ENCODE data around the gene SMIM24. TPM values are rescaled to one million over a fixed set of nuclear protein-coding genes. Genes with fewer than 3 reads are reported as not detected.

Gene SMIM24
- polyA plus RNA-seq, 1 donor from 2014 or later, result not detected

DNA sequence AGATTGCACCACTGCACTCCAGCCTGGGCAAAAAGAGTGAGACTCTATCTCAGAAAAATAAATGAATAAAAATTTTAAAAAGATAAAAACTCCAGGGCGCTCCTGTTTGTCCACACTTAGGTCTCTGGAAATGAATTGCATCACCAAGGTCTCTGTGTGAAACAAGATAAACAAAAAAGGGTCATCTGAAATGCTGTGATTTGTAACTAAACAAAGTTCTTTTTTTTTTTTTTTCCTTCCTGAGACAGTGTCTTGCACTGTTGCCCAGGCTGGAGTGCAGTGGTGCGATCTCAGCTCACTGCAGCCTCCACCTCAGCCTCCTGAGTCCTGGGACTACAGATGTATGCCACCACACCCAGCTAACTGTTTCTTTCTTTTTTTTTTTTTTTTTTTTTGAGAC is 37.3 kb upstream of the SMIM24 start:
- Histone ChIP-seq H3K36me3 (ENCODE audit: insufficient read depth, low read length) (no peaks in the 10 kb centered on the region), H3K9me3 (ENCODE audit: low read length) (no peaks in the 10 kb centered on the region), H3K9ac (ENCODE audit: low read length) (no peak overlapping the region), H3K9me2 (ENCODE audit: insufficient read depth, low read length) (no peaks in the 10 kb centered on the region), H3K4me3 (ENCODE audit: low read length) (no peak overlapping the region), H3F3A (ENCODE audit: insufficient read depth, low read length, poor library complexity, severe bottlenecking) (no peaks in the 10 kb centered on the region), H2AFZ (ENCODE audit: low read depth, low read length) (no peak overlapping the region), H3K4me2 (ENCODE audit: low read length) (no peak overlapping the region), H4K20me1 (ENCODE audit: insufficient read depth) (peaks cover 13% of the 10 kb centered on the region), H3K27me3 (ENCODE audit: insufficient read depth, low read depth, low read length) (no peaks in the 10 kb centered on the region), H3K27ac (ENCODE audit: low read length) (no peak overlapping the region), H3K79me2 (replicated peaks; ENCODE audit: insufficient read depth, low read length) (peaks cover 37% of the 10 kb centered on the region)
- TF ChIP-seq EZH2 (IDR thresholded peaks at IDR 0.05; ENCODE audit: borderline replicate concordance, insufficient read depth, low read length, poor library complexity, severe bottlenecking), result no peak
- TF ChIP-seq SMC3 (conservative IDR thresholded peaks at IDR 0.05; ENCODE audit: poor library complexity), result no peak

- Histone ChIP-seq H3F3A (ENCODE audit: insufficient read depth, low read length, poor library complexity, severe bottlenecking) (no peaks in the 10 kb centered on the region), H3K27ac (ENCODE audit: low read length) (no peak overlapping the region), H3K36me3 (ENCODE audit: insufficient read depth, low read length) (no peaks in the 10 kb centered on the region), H3K9me2 (ENCODE audit: insufficient read depth, low read length) (no peaks in the 10 kb centered on the region), H2AFZ (ENCODE audit: low read depth, low read length) (no peak overlapping the region), H3K27me3 (ENCODE audit: insufficient read depth, low read depth, low read length) (no peaks in the 10 kb centered on the region), H3K9me3 (ENCODE audit: low read length) (no peaks in the 10 kb centered on the region), H3K9ac (ENCODE audit: low read length) (no peak overlapping the region), H3K4me2 (ENCODE audit: low read length) (no peak overlapping the region), H4K20me1 (ENCODE audit: insufficient read depth) (peaks cover 22% of the 10 kb centered on the region), H3K4me3 (ENCODE audit: low read length) (no peak overlapping the region), H3K79me2 (replicated peaks; ENCODE audit: insufficient read depth, low read length) (peaks cover 46% of the 10 kb centered on the region)
- TF ChIP-seq RAD21 (conservative IDR thresholded peaks at IDR 0.05) (no peak), TAF1 (IDR thresholded peaks at IDR 0.05; ENCODE audit: low read depth) (no peak), SMC3 (conservative IDR thresholded peaks at IDR 0.05; ENCODE audit: poor library complexity) (no peak), EZH2 (IDR thresholded peaks at IDR 0.05; ENCODE audit: borderline replicate concordance, insufficient read depth, low read length, poor library complexity, severe bottlenecking) (no peak), CTCF (IDR thresholded peaks at IDR 0.05; ENCODE audit: poor library complexity, severe bottlenecking) (no peak), MXI1 (conservative IDR thresholded peaks at IDR 0.05; ENCODE audit: poor library complexity, severe bottlenecking) (no peak), POLR2AphosphoS5 (IDR thresholded peaks at IDR 0.05) (no peak), EP300 (conservative IDR thresholded peaks at IDR 0.05; ENCODE audit: poor library complexity, severe bottlenecking) (no peak)
- TF ChIP-seq, protein P1, sequence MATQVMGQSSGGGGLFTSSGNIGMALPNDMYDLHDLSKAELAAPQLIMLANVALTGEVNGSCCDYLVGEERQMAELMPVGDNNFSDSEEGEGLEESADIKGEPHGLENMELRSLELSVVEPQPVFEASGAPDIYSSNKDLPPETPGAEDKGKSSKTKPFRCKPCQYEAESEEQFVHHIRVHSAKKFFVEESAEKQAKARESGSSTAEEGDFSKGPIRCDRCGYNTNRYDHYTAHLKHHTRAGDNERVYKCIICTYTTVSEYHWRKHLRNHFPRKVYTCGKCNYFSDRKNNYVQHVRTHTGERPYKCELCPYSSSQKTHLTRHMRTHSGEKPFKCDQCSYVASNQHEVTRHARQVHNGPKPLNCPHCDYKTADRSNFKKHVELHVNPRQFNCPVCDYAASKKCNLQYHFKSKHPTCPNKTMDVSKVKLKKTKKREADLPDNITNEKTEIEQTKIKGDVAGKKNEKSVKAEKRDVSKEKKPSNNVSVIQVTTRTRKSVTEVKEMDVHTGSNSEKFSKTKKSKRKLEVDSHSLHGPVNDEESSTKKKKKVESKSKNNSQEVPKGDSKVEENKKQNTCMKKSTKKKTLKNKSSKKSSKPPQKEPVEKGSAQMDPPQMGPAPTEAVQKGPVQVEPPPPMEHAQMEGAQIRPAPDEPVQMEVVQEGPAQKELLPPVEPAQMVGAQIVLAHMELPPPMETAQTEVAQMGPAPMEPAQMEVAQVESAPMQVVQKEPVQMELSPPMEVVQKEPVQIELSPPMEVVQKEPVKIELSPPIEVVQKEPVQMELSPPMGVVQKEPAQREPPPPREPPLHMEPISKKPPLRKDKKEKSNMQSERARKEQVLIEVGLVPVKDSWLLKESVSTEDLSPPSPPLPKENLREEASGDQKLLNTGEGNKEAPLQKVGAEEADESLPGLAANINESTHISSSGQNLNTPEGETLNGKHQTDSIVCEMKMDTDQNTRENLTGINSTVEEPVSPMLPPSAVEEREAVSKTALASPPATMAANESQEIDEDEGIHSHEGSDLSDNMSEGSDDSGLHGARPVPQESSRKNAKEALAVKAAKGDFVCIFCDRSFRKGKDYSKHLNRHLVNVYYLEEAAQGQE (IDR thresholded peaks at IDR 0.05; ENCODE audit: borderline replicate concordance), result no peak
Observed at GRCh38 chr19:3516675-3517207, 36.4 kb upstream of the SMIM24 start.
